ENCODE results near the gene LAMA5.
A peak's percentile ranks its signal among the peaks of the same experiment; 100 is the strongest.

LAMA5 gene

DNA sequence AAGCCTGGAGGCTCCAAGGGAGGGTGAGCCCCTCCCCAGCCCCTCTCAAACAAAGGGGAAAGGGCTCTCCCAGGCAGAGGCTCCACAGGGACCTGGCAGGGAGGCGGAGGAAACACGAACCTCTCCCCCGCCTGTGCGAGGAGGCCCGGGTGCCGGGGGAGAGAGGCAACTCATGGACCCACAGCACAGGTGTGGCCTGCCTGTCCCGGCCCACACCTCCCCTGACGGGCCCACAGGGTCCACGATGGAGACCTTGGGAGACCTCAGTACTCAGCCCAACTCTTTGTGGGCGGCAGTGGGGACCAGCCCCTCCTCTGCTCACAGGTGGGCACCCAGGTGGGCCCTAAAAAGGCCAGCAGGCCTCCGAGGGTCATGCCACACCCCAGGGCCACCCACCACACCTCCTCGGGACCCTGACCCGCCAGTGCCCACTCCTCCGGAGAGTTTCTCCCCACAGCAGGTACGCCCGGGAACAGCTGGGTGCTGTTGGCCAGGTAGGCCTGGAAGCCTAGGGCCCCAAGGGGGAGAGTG lies 12.2 kb downstream of the LAMA5 start:
- DNase-seq = no peak
- in situ Hi-C loops (cut with HindIII; ENCODE audit: low pct_ligation_motif_present, low pct_unique_long_range_greater_than_20kb, low sequenced_read_pairs) = no loop called here

DNA sequence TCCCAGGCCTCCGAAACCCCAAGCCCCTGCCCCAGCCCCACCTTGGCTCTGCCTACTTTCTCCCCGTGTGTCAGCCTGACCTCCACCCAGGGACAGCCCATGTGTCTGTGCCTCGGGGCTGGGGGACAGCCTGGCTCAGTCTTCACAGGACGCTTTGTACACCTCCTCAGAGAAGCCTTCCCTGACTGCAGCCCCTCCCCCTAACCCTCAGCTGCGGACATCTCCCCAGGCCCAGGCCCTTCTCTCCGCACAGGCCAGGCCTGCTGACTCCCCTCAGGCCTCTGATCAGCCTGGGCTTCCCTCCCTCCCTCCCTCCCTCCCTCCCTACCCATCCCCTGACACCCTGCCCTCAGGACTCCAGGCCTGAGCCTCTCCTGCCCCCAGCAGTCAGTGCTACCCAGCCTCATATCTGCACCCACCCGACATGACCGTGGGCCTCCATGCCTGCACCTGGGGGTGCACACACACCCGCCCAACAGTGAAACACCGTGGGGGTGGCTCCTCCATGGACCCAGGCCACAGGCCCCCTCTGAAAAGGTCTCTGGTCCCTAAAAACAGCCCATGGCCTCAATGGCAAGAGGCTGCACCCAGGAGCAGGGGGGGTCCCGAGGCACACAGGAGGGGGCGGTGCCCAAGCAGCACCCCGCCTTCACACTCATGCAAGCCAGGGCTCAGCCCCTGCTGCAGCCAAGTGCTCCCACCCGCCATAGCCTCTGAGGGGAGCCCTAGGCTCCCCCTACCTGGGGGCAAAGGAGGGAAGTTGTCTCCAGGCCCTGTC lies 12.9 kb downstream of the LAMA5 start:
- in situ Hi-C loops (cut with HindIII; ENCODE audit: low pct_ligation_motif_present, low pct_unique_long_range_greater_than_20kb, low sequenced_read_pairs) = no loop called here
- no peak for DNase-seq

DNA sequence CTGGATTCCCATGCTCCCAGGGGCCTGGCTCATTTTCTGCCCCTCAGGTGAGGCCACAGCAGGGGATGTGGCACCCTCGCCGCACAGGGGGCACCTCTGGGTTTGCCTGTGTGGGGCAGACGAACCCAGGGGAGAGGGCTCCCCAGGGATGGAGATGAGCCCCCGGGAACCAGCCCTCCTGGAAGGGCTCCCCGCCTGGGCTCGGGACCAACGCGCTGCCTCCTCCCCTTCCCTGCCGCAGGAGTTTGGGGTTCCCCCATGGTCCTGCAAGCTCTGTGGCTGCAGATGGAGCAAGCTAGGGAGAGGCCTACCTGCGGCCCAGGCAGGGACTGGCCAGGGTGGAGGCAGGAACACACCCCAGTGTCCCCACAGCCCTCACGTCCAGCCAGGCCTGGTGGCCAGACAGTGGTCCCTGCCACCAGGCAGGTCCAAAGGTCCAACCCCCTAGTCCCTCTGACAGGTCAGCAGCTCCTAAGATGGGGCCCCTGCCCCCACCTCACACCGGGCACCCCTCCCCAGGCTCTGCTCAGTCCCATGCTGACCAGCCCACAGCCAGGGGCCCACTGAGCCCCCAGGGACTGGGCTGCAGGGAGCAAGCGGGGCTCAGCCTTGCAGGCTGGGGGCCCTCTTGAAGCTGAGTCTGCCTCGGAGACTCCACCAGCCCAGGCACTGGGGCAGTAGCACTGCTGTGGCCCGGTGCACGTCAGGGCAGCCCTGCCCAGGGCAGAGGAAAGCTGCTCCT lies 13.7 kb downstream of the LAMA5 start:
- DNase-seq = no peak
- in situ Hi-C loops (cut with HindIII; ENCODE audit: low pct_ligation_motif_present, low pct_unique_long_range_greater_than_20kb, low sequenced_read_pairs) = no loop called here

DNA sequence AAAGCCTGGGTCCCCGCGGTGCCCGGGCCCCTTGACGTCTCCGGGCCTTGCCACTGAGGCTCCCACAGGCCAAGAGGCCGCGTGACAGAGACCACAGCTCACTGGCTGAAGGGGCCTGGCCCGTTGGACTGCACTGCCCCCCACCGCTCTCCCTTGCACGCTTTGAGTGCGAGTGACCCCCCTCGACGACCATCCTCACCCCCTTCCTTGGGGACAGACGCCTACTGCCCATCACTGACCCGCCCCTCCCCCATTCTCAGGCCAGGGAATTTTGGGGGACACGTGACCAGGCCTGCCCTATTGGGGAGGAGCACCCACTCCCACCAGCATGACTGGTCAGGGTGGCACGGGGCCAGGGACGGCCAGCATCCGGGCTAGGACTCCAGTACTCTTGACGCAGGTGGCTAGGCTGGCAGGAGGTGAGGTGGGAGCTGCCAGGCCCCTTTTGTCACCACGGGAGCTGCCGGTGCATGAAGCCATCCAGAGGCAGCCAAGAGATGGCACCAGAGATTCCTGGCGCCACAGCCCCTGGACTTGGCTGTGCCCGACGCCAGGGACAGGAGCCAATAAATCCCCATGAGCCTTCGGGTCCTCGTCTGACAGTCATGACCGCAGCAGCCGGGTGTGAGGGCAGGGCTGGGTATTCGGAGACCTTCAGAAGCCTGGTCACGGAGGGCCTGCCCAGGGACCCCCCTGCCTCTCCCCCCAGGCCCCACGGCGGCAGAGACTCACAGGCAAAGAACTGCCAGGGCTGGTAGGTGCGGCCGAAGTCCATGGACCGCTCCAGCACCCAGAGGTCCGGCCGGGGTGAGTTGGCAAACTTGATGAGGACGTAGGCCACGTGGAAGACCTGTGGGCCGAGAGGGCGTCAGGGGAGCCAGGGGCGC lies 14.5 kb downstream of the LAMA5 start:
- in situ Hi-C loops (cut with HindIII; ENCODE audit: low pct_ligation_motif_present, low pct_unique_long_range_greater_than_20kb, low sequenced_read_pairs) = no loop called here
- DNase-seq = no peak

DNA sequence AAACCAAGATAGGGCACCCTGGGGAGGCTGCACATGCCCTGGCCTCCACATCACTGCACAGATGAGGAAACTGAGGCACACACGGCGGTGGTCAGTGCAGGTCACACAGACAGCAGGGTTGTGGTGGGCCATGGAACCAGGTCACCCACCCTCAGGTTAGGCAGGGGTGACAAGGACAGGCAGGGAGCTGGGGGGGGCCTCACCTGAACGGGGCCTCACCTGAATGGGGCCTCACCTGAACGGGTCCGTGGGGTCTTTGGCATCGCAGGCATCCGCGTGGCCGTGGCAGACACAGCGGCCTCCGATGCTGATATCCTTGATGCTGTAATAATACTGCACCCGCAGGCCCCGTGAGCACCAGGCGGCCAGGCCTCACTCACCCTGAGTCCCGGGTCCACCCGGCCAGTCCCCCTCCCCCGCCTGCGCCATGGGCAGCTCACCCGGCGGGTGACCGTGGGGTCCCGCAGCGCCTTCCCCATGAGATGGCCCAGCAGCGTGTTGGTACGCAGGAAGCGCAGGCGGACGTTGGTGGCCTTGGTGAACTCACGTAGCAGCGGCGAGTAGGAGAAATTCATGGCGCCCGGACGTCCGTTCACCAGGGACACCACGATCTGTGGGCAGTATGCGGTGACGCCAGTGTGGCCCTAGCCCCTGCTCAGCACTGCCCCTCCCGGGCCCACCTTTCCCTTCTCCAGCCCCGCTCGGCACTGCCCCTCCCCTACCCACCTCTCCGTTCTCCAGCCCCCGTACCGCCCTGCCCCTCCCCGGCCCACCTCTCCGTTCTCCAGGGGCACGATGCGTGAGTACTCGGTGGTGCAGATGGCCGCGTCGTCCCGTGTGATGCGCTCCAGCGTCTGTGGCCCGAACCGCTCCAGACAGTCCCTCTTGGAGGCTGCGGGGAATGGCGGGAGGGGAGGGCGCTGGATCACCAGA lies 15.4 kb downstream of the LAMA5 start:
- no peak for DNase-seq
- in situ Hi-C loops (cut with HindIII; ENCODE audit: low pct_ligation_motif_present, low pct_unique_long_range_greater_than_20kb, low sequenced_read_pairs) = no loop called here

DNA sequence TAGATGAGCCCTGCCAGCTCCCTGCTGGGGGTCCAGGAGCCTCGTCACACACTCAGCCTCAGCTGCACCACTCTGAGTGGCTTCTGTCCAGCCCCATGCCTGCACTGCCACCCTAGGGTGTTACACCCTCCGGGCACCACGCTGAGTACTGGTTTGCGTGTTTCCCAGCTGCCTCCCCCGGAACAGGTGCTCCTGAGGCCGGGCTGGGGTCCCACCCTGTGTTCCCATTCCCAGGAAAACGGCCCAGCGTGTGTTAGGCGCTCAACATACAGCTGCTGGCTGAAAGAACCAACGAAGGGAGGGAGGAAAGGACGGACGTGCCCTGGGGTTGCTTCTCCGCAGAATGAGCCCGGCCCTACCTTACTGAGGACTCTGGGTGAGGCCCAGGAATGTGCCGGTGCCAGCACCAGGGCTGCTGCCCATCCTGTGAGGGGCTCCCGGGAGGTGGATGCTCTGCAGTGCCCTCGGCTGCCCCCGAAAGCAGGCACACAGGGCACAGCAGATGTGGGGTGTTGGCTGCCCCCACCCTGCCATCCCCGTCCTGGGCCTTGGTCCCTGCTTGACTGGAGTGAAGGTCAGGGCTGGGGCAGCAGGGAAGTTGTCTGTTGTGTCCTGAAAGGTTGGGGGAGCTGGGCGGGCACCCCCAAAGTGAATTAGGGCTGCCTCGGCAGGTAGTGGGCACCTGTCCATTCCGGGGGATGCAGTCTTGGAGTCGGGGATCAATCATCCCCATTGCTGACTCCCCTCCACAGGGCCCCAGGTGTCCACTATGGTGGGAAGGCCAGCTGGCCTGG lies 16.3 kb downstream of the LAMA5 start:
- DNase-seq = no peak
- in situ Hi-C loops (cut with HindIII; ENCODE audit: low pct_ligation_motif_present, low pct_unique_long_range_greater_than_20kb, low sequenced_read_pairs) = no loop called here

DNA sequence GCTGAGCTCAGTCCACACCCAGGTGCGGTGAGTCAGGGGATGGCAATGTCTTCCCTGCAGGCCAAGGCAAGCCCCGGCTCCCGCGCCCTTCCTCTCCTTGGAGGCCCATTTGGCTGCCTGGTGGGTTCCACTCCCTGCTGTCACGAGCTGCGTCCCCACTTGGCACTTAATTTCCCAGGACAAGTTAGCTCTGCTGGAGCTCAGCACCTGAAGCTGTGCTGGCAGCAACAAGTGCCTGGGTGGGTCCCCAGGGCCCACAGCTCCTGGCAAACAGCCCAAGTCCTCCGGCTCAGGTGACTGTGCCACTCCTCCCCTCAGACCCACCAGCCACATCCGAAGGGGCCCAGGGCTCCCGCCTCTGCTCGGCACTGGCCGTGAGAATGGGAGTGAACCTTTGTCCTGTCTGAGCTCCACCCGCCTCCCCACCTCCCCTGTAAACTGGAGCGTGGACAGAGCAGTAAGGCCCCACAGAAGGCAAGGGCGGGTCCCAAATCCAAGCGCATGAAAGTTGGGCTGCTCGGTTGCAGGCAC lies 16.9 kb downstream of the LAMA5 start:
- peak; percentile 55 for DNase-seq
- in situ Hi-C loops (cut with HindIII; ENCODE audit: low pct_ligation_motif_present, low pct_unique_long_range_greater_than_20kb, low sequenced_read_pairs) = no loop called here

DNA sequence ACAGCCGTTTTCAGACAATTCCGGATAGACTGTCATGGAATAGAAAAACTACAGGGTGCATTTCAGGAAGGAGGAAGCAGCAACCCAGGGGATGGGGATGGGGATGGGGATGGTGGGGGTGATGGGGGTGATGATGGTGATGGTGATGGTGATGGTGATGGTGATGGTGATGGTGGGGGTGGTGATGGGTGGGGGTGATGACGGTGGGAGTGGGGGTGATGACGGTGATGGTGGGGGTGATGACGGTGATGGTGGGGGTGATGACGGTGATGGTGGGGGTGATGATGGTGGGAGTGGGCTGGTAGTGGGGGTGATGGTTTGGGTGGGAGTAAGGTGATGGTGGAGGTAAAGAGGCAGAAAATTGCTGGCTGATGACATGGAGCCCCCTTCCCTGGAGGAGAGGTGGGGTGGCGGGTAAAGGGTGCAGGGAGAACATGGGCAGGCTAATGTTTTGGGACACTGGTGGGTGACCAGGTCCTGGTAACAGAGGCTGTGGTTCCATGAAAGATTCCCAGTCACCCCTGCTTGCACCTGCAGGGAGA lies 17.5 kb downstream of the LAMA5 start:
- in situ Hi-C loops (cut with HindIII; ENCODE audit: low pct_ligation_motif_present, low pct_unique_long_range_greater_than_20kb, low sequenced_read_pairs) = no loop called here
- DNase-seq = no peak

DNA sequence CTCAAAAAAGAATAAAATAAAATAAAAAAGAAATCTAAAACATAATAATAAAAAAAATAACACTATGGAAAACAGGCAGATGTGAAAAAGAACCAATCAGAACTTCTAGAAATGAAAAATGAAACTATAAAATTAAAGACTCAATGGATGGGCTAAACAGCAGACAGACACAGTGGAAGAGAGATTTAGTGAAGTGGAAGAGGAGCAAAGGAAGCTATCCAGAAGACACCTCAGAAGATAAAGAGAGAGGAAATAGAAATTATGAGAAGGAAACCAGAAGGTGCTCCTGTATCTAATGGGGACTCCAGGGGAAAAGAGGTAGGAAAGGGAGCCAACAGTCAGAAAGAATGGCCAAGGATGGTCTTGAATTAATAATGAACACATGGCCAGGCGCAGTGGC lies 18.5 kb downstream of the LAMA5 start:
- in situ Hi-C loops (cut with HindIII; ENCODE audit: low pct_ligation_motif_present, low pct_unique_long_range_greater_than_20kb, low sequenced_read_pairs) = no loop called here
- DNase-seq = no peak

DNA sequence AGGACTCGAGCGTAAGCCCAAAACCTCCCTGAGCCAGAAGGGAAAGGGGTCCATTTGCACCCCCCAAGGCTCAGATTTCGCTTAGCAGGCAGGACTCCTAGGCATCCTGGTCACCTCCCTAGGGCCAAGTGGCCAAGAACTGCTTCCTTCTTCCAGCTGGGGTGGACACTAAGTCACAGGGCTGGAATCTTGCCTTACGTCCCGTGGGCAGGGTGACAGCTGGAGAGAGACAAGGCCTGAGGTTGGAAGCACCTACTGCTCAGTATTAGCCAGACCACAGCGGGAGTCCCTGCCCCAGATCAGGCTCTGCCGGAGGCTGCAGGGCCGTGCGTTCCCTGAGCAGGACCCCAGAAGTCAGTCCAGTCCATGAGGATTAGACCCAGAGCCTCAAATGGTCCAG lies 19.7 kb downstream of the LAMA5 start:
- no peak for DNase-seq

DNA sequence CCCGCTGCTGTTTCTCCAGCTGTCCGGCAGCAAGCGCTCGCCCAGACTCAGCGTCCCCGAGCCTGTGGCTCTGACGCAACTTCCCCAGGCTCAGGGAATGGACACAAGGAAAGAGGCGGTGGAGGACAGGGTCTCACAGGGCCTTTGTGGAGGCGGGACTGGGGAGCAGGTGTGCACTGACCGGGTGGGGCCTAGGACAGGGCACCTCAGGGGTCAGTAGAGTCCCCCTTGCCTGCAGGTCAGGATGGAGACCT lies 20.0 kb downstream of the LAMA5 start:
- in situ Hi-C loops (cut with HindIII; ENCODE audit: low pct_ligation_motif_present, low pct_unique_long_range_greater_than_20kb, low sequenced_read_pairs) = no loop called here
- no peak for DNase-seq

More for the DNA sequence above, 19.7 kb downstream of the LAMA5 start:
- in situ Hi-C loops (cut with HindIII; ENCODE audit: low pct_ligation_motif_present, low pct_unique_long_range_greater_than_20kb, low sequenced_read_pairs) = no loop called here

DNA sequence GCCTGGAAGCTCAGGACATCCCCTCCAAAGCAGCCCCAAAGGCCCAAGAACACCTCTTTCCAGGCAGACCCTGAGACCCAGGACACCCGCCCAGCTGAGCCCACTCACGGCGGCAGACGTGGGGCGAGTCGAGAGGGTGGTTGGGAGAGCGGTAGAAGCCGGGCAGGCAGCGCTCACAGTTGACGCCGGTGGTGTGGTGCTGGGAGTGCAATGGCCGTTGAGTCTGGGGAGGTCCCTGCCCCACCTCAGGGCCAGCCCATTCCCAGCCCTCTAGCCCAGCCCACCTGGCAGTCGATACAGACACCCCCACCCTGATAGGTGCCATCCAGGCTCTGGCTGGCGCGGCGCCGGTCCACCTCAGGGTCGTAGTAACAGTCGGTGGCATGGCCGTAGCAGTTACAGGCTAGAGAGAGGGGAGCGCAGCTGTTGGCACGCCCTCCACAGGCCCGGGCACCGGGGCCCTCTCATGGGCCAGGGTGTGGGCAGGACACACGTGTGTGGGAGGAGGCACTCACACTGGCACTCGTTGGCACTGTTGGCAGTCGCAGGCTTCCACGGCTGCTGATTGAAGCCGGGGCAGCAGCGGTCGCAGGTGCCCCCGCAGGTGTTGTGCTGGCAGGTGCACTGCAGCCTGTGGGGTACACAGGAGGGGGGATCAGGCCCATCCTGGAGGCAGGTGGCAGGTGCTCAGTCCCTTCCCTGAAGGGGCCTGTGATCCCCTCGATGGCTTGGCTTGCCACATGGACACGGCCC lies 20.5 kb downstream of the LAMA5 start:
- in situ Hi-C loops (cut with HindIII; ENCODE audit: low pct_ligation_motif_present, low pct_unique_long_range_greater_than_20kb, low sequenced_read_pairs) = no loop called here
- DNase-seq = no peak

DNA sequence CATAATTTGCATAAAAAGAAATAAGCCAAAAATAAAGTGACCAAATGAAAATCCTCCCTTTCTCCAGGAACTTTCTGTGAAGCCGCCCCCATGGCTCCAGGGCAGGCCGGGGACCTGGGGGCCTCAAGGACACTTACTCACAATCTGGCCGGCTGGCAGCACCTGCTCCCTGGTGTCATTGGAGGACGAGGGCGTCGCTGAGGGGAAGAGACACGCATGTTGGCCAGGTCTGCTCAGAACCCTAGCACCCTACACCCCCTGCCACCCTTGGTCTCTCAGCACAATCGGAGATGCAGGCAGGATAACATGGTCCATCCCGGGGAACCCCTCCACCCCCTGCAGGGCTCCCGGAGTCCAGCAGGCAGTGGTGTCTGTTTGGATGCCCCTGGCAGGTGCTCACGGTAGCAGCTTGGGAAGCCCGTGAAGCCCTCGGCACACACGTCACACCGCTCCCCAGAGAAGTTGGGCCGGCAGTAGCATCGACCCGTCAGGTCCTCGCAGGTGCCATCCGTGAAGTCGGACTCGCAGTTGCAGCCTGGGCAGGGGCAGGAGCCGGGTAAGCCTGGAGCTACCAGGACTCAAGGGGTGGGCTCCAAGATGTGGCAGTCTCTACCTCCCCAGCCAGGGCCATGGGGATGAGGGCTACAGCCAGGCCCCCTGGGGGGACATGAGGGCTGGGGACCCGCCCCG lies 21.3 kb downstream of the LAMA5 start:
- DNase-seq = no peak
- in situ Hi-C loops (cut with HindIII; ENCODE audit: low pct_ligation_motif_present, low pct_unique_long_range_greater_than_20kb, low sequenced_read_pairs) = no loop called here

DNA sequence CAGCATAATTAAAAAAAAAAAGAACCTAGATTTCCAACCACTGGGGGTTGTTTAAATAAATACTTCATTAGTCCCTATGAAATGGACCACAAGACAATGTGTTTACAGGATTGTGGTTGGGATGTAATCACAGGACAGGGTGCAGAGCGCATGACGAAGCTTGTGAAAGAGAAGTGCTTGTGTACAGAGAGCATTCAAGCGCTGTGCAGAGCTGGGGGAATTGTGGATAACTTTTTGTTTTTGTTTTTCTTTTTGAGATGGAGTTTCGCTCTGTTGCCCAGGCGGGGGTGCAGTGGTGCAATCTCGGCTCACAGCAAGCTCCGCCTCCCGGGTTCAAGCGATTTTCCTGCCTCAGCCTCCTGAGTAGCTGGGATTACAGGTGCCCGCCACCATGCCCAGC lies 22.3 kb downstream of the LAMA5 start:
- in situ Hi-C loops (cut with HindIII; ENCODE audit: low pct_ligation_motif_present, low pct_unique_long_range_greater_than_20kb, low sequenced_read_pairs) = no loop called here
- DNase-seq = no peak

DNA sequence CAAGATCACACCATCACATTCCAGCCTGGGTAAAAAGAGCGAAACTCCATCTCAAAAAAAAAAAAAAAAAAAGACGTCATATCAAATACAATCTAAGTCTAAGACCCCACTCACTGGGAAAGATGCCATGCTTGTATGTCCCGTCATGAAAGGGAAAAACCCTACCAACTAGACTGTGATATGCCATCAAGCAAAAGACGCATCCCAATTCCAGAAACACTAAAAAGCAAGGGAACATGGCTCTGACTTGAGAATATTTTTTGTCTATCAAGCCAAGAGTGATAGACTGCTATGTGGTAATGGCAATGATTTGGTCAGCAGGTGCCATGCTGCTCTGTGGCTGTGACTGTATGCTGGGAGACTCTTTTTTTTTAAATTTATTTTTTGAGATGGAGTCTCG lies 23.0 kb downstream of the LAMA5 start:
- no peak for DNase-seq
- in situ Hi-C loops (cut with HindIII; ENCODE audit: low pct_ligation_motif_present, low pct_unique_long_range_greater_than_20kb, low sequenced_read_pairs) = no loop called here

DNA sequence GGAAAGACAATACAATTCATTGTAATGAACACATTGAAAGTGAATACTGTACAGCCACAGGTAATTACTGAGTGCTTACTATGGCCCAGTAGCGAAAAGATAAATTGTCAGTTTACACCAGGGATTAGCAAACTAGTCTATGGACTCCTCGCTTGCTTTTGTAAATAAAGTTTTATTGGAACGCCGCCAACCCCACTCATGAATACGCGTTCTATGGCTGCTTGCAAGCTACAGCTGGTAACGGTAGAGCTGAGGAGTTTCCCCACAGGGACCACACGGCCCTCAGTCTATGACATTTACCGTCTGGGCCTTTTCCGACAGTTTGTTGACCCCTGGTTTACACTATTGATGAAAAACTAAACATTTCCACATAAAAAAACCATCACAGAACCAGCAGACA lies 24.2 kb downstream of the LAMA5 start:
- DNase-seq = no peak
- in situ Hi-C loops (cut with HindIII; ENCODE audit: low pct_ligation_motif_present, low pct_unique_long_range_greater_than_20kb, low sequenced_read_pairs) = no loop called here
